ENCODE data around the gene SSC5D. TPM values are rescaled to one million over a fixed set of nuclear protein-coding genes. Genes with fewer than 3 reads are reported as not detected.

The SSC5D gene
- total RNA-seq, 1 experiment from 2014 or later, result 0.14 TPM

DNA sequence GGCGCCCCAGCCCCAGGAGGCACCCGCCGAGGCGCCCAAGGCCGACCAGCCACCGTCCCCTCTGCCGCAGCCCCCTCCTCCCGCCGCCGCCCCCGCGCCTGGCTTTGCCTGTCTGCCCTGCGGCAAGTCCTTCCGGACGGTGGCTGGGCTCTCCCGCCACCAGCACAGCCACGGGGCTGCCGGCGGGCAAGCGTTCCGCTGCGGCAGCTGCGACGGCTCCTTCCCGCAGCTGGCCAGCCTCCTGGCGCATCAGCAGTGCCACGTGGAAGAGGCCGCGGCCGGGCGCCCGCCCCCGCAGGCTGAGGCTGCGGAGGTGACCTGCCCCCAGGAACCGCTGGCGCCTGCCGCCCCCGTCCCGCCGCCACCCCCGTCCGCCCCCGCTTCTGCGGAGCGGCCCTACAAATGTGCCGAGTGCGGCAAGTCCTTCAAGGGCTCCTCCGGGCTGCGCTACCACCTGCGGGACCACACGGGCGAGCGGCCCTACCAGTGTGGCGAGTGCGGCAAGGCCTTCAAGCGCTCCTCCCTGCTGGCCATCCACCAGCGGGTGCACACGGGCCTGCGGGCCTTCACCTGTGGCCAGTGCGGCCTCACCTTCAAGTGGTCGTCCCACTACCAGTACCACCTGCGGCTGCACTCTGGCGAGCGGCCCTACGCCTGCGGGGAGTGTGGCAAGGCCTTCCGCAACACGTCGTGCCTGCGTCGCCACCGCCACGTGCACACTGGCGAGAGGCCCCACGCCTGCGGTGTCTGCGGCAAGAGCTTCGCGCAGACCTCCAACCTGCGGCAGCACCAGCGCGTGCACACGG lies 5.9 kb upstream of the SSC5D start:
- in situ Hi-C loops (cut with HindIII; ENCODE audit: low pct_unique_long_range_greater_than_20kb, low sequenced_read_pairs), result no loop called here
- no peak for DNase-seq (ENCODE audit: low read depth)

DNA sequence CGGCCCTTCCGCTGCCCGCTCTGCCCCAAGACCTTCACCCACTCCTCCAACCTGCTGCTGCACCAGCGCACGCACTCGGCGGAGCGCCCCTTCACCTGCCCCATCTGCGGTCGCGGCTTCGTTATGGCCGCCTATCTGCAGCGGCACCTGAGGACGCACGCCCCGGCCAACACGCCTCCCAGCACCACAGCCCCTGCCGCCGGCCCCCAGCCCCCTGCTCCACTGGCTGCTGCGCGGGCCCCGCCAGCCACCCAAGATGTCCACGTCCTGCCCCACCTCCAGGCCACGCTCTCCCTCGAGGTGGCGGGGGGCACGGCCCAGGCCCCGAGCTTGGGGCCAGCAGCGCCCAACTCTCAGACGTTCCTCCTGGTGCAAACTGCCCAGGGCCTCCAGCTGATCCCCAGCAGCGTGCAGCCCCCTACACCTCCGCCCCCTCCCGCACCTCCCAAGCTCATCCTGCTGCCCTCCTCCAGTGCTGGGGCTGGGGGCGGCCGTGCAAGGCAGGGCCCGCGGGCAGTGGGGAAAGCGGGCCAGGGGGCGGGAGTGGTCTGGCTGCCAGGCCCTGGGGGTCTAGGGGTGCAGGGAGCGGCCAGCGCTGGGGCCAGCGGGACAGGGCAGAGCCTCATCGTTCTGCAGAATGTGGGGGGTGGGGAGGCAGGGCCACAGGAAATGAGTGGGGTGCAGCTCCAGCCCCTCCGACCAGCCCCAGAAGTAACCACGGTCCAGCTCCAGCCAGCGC lies 5.1 kb upstream of the SSC5D start:
- DNase-seq (ENCODE audit: low read depth), result no peak
- in situ Hi-C loops (cut with HindIII; ENCODE audit: low pct_unique_long_range_greater_than_20kb, low sequenced_read_pairs), result no loop called here

DNA sequence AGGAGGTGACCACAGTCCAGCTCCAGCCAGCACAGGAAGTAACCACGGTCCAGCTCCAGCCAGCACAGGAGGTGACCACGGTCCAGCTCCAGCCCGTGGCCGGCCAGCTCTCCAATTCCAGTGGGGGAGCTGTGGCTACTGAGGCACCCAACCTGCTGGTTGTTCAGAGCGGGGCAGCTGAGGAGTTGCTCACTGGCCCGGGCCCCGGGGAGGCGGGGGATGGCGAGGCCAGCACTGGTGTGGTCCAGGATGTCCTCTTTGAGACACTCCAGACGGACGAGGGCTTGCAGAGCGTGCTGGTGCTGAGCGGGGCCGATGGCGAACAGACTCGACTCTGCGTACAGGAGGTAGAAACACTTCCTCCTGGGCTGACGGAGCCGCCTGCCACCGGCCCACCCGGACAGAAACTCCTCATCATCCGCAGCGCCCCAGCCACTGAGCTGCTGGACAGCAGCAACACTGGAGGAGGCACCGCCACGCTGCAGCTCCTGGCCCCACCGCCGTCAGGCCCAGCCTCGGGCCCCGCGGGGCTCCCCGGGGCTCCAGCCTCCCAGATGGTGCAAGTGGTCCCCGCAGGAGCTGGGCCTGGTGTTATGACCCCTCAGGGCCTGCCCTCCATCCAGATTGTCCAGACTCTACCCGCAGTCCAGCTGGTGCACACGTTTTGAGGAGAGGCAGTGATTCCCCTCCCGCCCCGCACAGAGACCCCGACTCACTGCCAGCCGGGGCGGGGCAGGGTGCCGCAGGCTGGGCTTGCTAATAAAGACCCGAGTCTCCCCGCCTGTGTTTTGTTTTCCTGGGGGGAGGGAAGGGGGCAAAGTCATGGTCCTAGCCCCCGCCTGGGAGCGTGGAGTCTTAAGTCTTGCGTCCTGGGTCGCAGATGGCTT lies 4.3 kb upstream of the SSC5D start:
- in situ Hi-C loops (cut with HindIII; ENCODE audit: low pct_unique_long_range_greater_than_20kb, low sequenced_read_pairs), result no loop called here
- no peak for DNase-seq (ENCODE audit: low read depth)

DNA sequence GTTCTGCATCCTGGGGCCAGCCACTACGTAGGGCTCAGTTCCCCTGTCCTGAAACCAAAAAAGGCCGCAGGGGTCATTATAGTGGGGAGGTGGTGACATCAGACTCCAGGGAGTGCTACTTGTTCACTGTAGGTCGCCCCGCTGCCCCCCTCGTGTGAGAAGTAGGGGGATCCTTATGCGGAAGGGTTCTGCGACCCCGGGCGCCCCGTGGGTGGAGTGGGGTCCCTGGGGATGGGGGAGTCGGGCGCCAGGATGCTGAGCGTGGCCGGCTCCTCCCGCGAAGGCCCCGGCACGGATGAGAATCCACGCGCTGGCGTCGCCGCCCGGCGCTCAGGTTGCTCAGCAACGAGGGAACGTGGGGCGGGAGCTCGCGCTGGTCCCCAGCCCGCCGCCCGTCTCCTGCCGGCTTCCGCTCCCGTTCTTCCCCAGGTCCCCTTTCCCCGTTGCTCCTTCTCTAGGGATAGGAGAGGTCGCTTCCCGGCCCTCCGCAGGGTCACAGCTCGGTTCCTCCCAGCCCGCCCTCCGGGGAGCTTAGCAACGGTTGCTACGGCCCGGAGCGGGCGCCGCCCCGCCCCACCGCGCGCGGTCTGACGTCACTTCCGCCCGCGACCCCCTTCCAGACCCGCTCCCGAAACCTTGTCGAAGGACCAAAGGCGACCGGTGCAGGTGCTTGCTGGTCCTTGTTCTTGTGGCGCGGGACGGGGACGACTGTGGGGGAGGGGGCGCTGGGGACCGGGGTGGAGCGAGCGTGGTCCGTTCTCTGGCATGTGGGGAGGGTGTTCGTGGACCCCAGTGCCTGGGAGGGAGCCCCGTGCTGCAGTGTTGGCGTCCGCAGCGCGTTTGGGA lies 3.4 kb upstream of the SSC5D start, which contains the start of gene NAT14:
TSS of gene NAT14 (plus strand) at position 596 of the 846 bp plus-strand sequence. CDS start 521 bp downstream, outside the sequence.
- peak; percentile 74 for DNase-seq (ENCODE audit: low read depth)
- in situ Hi-C loops (cut with HindIII; ENCODE audit: low pct_unique_long_range_greater_than_20kb, low sequenced_read_pairs), result no loop called here

DNA sequence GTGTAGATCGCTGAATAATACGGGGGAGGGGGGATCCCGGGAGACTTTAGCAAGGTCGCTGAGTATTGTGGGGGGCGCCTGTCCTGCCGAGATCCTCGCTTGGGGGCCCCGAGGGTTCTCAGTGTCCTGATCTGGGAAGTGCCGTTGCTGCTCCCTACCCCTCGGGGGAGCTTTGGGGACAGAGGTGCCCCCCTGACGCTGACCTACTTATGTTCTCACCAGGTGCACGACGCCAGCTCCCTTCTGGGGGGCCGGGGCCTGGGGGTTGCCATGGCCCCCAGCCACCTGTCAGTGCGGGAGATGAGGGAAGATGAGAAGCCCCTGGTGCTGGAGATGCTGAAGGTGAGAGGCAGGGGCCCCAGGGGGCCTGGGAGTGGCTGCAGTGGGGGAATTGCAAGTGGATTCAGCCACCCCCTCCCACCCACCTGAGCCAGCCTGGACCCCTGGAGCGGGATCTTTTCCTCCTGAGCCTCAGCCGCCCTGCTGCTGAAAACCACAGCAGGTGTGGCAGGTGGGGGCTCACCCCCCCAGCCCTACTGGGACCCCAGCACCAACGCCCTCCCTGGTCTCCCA lies 2.7 kb upstream of the SSC5D start:
- DNase-seq (ENCODE audit: low read depth), result no peak
- in situ Hi-C loops (cut with HindIII; ENCODE audit: low pct_unique_long_range_greater_than_20kb, low sequenced_read_pairs), result no loop called here

DNA sequence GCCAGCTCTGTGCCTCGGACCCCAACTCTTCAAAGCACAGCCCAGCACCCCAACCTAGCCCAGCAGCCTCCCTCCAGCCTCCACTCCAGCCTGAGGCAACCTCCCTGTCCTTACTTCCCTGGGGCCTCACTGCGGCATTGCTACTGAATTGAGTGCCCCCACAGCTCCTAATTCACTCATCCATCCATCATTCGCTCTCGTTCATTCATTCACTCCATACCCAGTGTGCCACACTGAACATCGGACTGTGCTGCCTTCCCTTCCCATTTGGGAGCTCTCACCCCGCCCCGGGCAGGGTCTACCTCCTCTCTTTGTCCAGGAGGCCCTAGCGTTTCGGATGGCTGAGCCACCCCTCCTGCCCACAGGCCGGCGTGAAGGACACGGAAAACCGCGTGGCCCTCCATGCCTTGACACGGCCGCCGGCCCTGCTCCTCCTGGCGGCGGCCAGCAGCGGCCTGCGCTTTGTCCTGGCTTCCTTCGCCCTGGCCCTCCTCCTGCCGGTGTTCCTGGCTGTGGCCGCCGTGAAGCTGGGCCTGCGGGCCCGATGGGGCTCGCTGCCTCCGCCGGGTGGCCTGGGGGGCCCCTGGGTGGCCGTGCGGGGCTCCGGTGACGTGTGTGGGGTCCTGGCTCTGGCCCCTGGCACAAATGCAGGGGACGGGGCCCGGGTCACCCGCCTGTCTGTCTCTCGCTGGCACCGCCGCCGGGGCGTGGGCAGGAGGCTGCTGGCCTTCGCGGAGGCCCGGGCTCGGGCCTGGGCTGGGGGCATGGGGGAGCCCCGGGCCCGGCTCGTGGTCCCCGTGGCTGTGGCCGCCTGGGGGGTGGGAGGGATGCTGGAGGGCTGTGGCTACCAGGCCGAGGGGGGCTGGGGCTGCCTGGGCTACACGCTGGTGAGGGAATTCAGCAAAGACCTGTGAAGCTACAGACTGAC lies 1.9 kb upstream of the SSC5D start:
- in situ Hi-C loops (cut with HindIII; ENCODE audit: low pct_unique_long_range_greater_than_20kb, low sequenced_read_pairs), result no loop called here
- DNase-seq (ENCODE audit: low read depth), result peak; percentile 36

DNA sequence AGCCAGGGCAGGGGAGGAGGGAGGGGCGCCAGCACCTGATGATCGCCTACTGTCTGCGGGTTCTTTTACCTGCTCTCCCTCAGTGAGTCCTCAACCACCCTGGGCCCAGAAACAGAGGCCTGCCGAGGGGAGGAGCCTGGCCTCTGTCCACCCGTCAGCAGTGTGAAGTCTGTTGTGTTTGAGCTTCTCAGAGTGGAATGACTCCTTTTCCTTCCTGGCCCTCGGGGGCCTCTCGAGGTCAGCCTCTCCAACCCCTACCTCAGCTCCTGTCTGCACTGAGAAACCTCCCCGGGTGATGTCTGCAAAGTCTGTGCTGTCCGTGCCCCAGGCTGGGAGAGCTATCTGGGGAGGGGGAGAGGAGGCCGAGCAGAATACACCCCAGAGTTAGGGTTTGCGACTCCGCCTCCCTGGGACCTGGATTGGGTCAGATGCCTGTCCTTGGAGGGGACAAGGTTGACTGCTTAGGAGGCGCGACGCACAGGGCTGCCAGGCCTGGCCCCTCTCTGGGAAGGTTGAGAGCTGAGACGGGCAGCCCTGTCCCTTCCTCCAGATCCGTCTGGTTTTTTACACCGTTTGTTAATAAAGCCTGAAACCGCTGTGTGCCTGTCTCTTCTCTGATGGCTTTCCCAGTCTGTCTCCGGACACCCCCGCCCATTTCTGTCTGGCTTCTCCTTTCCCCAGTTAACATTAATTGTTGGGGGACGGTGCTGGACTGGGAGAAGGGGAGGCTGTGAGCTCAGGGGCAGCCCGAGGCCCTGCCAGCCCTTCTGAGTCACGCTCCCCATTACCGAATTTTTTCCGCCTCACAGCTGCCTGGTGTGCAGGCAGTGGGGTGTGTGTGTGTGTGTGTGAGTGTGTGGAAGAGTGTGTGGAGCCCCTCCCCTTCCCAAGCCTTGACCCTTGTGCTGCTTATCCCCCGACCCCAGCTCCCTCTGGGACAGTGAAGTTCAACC lies 989 bp upstream of the SSC5D start:
- in situ Hi-C loops (cut with HindIII; ENCODE audit: low pct_unique_long_range_greater_than_20kb, low sequenced_read_pairs), result no loop called here
- DNase-seq (ENCODE audit: low read depth), result peak; percentile 79

DNA sequence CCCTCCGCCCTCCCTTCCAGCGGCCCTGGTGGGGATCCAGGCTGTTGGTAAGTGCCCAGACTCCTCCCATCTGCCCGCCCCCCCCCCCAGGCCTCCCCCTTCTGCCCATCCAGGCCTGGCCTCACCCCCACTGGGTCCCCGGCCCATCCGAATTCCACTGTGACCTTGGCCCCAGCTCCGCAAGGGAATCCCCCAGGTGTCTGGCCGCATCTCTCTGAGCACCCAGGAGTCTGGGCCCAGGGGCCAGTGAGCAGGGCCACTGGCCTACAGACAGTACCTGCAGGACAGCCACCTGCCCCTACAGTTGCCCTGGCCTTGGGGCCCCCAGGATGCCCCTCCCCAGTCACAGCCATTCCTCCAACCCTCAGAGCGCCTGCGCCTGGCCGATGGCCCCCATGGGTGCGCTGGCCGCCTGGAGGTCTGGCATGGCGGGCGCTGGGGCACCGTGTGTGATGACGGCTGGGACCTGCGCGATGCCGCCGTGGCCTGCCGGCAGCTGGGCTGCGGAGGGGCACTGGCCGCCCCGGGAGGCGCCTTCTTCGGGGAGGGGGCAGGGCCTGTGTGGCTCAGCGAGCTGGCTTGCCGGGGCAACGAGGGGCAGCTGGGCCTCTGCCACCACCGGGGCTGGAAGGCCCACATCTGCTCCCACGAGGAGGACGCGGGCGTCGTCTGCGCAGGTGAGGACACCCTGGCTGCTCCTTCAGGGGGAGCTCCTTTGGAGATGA lies 912 bp downstream of the SSC5D start:
- no peak for DNase-seq (ENCODE audit: low read depth)
- in situ Hi-C loops (cut with HindIII; ENCODE audit: low pct_unique_long_range_greater_than_20kb, low sequenced_read_pairs), result no loop called here

DNA sequence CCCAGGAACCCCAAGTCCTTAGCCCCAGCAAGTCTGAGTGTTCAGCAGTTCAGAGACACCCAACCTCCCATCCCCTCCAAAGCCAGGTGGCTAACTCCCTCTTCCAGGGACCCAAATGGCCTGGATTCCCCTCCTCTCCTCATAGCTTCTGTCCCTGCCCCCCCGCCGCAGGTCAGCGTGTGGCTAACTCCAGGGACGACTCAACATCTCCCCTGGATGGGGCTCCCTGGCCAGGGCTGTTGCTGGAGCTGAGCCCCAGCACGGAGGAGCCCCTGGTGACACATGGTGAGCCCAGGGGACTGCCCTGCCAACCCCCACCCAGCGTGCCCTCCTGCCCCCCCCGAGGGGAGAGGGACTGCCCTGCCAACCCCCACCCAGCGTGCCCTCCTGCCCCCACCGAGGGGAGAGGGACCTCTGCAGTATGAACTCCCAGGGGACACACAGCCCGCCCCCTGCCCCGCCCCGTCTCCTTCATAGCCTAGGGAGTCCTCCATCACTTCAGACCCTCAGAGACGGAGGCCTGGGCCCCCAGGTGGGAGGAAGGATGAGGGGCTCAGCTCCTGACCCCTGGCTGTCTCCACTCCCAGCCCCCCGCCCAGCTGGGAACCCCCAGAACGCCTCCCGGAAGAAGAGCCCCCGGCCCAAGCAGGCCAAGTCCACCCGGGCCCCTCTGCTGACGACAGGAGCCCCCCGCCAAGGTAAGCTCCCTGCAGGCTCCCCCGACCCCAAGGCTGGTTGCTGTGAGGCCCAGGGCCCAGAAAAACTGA lies 1.7 kb downstream of the SSC5D start:
- in situ Hi-C loops (cut with HindIII; ENCODE audit: low pct_unique_long_range_greater_than_20kb, low sequenced_read_pairs), result no loop called here
- DNase-seq (ENCODE audit: low read depth), result no peak

DNA sequence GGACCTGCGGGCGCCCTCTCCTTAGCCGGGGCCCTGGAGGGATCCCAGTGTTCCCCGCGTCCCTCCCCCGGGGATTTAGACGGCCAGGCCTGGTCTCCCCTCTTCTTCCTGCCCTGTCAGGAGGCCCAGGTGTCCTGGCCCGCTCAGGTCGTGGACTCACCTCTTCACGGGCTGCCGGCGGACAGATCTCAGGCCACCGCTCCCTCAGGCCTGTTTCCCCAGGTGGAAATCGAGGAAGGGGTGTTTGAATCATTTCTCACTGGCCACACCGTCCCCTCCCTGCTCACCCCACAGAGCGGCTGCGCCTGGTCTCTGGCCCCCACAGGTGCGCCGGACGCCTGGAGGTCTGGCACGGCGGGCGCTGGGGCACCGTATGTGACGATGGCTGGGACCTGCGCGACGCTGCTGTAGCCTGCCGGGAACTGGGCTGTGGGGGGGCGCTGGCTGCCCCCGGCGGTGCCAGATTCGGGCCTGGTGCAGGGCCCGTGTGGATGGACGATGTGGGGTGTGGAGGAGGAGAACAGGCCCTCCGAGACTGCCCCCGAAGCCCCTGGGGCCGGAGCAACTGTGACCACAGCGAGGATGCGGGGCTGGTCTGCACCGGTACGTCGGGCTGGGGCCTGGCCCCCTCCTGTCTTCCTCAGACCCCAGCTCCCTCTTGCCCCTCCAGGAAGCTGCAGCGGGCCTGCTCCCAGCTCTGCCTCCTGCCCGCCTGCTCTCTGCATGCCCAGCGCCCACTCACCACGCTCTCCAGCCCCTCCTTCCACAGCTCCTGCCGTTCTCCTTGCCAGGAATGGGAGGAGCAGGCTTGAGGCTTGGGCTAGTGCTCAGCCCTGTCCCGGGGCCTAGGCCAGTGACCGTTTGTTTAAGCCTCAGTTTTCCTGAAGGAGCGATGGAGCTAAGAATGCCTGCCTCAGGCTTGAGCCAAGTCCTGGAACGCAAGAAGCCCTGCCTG lies 2.5 kb downstream of the SSC5D start:
- DNase-seq (ENCODE audit: low read depth), result no peak
- in situ Hi-C loops (cut with HindIII; ENCODE audit: low pct_unique_long_range_greater_than_20kb, low sequenced_read_pairs), result no loop called here

DNA sequence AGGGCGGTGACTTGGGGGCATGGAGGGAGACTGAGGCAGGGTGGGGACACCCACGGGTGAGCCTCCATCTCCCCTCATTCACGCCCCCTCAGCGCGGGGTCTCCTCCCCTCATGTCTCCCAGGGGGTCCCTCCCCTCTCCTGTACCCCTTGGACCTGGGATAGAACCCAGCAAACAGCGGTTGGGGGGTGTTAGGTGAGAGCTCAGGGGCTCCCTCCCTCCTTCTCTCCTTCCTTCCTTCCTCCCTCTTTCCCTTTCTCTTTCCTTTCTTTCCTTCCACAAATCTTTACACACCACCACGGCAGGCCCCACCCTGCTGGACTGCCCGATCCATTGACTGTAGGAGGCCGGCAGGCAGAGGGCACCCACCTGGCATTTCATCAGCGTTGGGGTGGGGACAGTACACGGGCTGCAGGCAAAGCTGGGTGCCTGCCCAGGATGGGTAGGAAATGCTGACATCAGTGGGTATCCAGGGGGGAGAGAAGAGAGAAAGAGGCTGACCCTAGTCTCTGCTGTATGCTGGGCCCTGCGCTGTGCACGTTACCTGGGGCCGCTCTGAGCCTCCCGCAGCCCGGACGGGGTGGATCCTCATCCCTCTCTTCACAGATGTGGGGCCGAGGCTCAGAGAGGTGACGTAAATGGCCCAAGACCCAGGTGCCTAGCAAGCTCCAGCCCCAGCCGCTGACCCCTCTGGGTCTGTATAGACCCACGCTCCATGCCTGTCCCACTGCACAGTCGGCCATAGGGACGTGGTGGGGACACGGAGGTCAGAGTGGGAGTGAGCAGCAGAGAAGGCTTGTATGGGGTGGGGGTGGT lies 3.5 kb downstream of the SSC5D start:
- in situ Hi-C loops (cut with HindIII; ENCODE audit: low pct_unique_long_range_greater_than_20kb, low sequenced_read_pairs), result no loop called here
- no peak for DNase-seq (ENCODE audit: low read depth)

DNA sequence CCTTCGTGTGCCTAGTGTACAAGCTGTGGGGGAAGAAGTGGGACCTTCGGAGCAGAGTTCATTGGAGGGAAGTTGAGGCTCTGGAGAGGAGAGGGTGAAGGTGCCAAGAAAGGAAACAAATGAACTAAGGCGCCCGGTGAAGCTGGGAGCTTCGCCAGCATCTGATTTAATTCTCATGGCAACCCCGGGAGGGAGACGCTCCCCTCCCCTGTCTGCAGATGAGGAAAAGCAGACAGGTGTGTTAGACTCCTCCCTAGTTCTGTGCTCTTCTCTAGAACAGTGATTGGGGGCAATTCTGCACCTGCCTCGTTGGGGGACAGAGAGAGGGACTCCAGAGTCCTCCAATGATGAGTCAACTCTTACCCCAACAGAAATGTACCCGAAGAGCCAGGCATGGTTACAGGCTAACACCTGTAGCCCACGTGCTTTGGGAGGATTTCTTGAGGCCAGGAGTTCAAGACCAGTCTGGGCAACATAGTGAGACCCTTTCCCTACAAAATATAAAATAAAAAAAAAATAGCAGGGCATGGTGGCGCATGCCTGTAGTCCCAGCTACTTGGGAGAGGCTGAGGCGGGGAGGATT lies 4.2 kb downstream of the SSC5D start:
- DNase-seq (ENCODE audit: low read depth), result no peak
- in situ Hi-C loops (cut with HindIII; ENCODE audit: low pct_unique_long_range_greater_than_20kb, low sequenced_read_pairs), result no loop called here
